AG04450 (cell line): ENCODE results near the gene CDON. TPM values are rescaled to one million over a fixed set of nuclear protein-coding genes. Genes with fewer than 3 reads are reported as not detected.
A peak's percentile ranks its signal among the peaks of the same experiment; 100 is the strongest.

ENCODE experiments used
- CTCF ChIA-PET: fragments of 300-600, 350-600 bp; formaldehyde crosslinking; extraction: SDS; loops from one replicate; lab custom pipeline; 2022; ENCODE audit warnings: antibody characterized with exemption, inconsistent platforms; lab: Charles Lee
- POLR2A ChIA-PET: fragments of 350-600 bp; formaldehyde crosslinking; extraction: SDS; loops from one replicate; lab custom pipeline; 2021; ENCODE audit warnings: antibody characterized with exemption, inconsistent platforms; lab: Yijun Ruan, JAX
- DNase-seq: peaks from one replicate; pipeline ENCODE4 v3.0.0-alpha.2; 2011; ENCODE audit warnings: low read depth, low spot score
- H3K27ac ChIP-seq: one replicate; pipeline ENCODE4 v1.5.1; 2012; ENCODE audit warnings: low read depth, low read length, control low read depth
- H3K27me3 ChIP-seq: one replicate; pipeline ENCODE4 v1.6.0; 2012; ENCODE audit warnings: low read length; ENCODE audit not compliant: control insufficient read depth, insufficient read depth
- H3K4me3 ChIP-seq: 2 replicates; pipeline ENCODE4 v1.5.1; 2011; ENCODE audit warnings: mild to moderate bottlenecking, low read depth, low read length, control low read depth
- H3K9me3 ChIP-seq: 2 replicates; pipeline ENCODE4 v1.5.1; 2012; ENCODE audit warnings: low read length; ENCODE audit not compliant: control insufficient read depth, insufficient read depth
- polyA plus RNA-seq: library from polyadenylated mRNA; depleted of rRNA; stranded (reverse); fragments of >200 nt; gene quantifications from 2 replicates; pipeline ENCODE4 v1.2.3, GENCODE V29; 2011
- TF ChIP-seq, protein P1 (sequence below): IDR thresholded peaks from 2 replicates; pipeline ENCODE4 v1.5.1; 2011; ENCODE audit warnings: low read depth, low read length, control low read depth, inconsistent platforms

The CDON gene
- polyA plus RNA-seq, 1 experiment, result 4.0 TPM

DNA sequence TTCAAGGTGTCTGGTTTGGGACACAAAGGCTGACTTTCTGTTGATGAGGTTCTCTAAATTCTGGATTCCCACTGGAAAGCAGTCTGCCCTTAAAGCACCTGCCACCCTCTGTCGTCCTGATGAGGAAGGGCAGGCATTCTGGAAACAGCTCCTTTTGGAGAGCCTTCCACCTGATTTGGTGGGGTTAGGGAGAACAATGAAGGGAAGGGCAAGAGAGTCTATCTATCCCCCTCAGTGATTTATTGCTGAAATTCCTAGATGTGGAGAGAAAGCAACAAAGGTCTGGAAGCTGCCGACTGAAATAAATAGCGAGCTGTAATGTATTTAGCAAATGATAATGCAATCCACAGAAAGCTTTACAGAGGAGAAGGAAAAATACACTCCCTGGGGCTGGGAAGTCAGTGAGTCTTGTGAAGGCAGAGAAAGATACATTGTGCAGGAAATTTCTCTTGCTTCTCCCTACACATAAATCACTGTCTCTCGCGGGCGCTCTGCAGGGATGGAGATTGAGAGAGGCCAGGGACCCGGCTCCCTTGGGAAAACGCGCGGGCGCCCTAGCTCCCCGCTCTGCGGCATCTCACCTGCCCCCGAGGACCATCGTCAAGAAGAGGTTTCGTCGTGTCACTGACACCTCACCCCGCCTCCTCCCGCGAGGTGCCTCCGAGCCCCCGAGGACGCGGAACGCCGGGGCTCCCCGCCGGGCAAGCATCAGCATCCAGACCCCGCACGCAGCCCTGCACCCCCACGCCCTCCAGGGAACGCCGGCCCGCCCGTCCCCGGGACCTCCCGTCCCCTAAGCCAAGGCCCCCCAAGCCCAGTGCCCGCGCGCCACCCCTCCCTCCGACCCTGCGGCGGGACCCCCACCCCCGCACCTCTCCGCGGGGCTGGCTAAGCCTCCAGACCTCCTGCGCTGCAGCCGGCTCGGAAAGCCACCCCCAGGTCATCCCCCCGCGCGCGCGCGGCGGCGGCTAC lies 673 bp downstream of the CDON start:
- TF ChIP-seq, protein P1, sequence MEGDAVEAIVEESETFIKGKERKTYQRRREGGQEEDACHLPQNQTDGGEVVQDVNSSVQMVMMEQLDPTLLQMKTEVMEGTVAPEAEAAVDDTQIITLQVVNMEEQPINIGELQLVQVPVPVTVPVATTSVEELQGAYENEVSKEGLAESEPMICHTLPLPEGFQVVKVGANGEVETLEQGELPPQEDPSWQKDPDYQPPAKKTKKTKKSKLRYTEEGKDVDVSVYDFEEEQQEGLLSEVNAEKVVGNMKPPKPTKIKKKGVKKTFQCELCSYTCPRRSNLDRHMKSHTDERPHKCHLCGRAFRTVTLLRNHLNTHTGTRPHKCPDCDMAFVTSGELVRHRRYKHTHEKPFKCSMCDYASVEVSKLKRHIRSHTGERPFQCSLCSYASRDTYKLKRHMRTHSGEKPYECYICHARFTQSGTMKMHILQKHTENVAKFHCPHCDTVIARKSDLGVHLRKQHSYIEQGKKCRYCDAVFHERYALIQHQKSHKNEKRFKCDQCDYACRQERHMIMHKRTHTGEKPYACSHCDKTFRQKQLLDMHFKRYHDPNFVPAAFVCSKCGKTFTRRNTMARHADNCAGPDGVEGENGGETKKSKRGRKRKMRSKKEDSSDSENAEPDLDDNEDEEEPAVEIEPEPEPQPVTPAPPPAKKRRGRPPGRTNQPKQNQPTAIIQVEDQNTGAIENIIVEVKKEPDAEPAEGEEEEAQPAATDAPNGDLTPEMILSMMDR, result peak; percentile 44
- CTCF ChIA-PET, result interaction anchor here (1.7 kb wide), 1 partner anchor 159 kb away, joined by 6 read pairs; the partner anchor contains the start of gene PUS3
- H3K9me3 ChIP-seq, result no peaks in the 10 kb centered on the region; the same call in 1 of the 2 replicates
- H3K27ac ChIP-seq, result no peak overlapping the region
- no peak for DNase-seq
- POLR2A ChIA-PET, result no interaction called here
- peaks cover 29% of the 10 kb centered on the region for H3K27me3 ChIP-seq
- peak overlapping the region; percentile 76 for H3K4me3 ChIP-seq

DNA sequence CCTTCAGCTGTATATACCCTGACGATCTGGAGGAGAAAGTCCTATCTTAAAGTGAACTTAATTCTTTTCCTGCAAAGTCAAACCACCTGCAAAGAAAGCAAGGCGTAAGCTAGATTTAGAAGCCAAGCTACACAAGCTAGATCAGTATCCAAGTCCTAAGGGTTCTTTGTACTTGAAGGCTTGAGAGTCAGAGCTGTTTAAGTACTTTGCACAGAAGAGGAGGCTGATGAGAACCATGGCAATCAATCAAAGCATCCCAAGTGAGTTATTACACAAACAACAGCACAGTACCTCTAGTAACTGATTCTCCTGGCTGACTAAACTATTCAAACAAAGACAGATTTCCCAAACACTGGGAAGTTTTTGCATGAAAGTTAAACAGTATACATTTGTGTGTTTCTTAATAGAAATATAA lies 1.9 kb downstream of the CDON start:
- TF ChIP-seq, protein P1, result no peak
- CTCF ChIA-PET, result no interaction called here
- Histone ChIP-seq H3K9me3 (no peaks in the 10 kb centered on the region; the same call in 1 of the 2 replicates), H3K27me3 (peaks cover 37% of the 10 kb centered on the region), H3K4me3 (no peak overlapping the region), H3K27ac (no peak overlapping the region)
- POLR2A ChIA-PET, result no interaction called here
- no peak for DNase-seq

DNA sequence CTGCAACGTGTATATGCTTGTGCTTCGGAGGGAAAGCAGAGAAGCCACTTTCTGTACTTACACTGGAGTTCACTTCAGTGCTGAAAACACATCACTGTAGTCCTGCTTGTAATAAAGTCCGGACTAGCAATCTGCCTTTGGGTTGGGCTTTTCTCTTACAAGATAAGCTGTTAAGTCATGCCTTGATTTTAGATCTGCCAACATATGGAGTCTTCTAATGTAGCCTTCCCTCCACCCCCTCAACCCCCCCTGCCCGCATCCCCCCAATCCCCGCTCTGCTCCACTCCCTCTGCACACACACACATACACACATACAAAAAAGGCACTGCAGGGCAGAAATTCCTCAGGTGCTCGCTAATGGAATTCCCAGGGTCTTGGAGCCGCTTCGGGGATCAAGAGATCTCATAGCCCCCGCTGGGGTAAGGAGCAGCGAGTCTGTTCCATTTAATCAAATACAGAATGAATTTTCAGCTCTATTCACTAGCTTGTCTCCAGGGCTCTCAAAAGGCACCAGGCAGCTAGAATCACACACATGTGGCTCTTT lies 3.4 kb downstream of the CDON start:
- ChIA-PET CTCF (interaction anchor here (0.7 to 1.1 kb wide), 2 partner anchors 134 to 1964 kb away, joined by 4 to 6 read pairs; no protein-coding TSS in a partner anchor), POLR2A (no interaction called here)
- H3K27ac ChIP-seq, result no peak overlapping the region
- peaks cover 33% of the 10 kb centered on the region for H3K27me3 ChIP-seq
- TF ChIP-seq, protein P1, result no peak
- DNase-seq, result no peak
- no peak overlapping the region for H3K4me3 ChIP-seq
- no peaks in the 10 kb centered on the region; the same call in 1 of the 2 replicates for H3K9me3 ChIP-seq

DNA sequence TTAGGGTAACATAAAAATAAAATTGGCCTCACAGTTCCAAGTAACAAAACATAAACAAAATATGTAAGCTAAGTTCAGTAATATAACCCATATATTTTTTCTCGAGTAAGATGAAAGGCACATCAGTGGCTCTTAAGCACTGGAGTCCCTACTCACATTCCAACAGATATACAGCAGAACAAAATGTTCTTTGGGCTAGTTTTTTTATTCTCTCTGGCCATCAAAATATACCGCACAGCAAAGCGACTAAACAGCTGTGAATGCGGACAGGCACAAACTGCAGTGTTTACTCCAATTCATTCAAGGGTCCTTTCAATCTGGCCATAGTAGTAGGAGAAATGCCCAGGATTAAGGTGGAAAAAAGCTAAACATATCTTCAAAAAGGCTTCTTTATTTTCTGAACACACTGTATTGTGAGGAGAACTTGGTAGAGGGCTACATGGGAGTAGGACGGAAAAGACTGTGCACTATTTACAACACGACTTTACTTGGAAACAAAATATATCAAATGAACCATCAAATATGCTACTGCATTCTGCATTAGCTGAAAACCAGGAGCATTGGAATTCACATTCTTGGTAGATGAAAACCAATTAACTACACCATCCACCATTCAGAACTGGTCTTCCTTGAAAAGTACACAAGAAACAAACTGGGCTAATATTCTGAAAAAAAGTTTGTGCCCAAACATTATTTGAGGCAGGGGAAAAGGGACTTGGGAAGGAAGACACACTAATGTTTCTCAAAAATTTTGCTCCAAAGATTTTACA lies 4.4 kb downstream of the CDON start:
- no peak overlapping the region for H3K4me3 ChIP-seq
- no peak overlapping the region for H3K27ac ChIP-seq
- ChIA-PET POLR2A (interaction anchor here (0.6 kb wide), 1 partner anchor 157 kb away, joined by 5 read pairs; no protein-coding TSS in a partner anchor), CTCF (interaction anchor here (0.6 kb wide), 1 partner anchor 74 kb away, joined by 3 read pairs; no protein-coding TSS in a partner anchor)
- peaks cover 33% of the 10 kb centered on the region for H3K27me3 ChIP-seq
- no peaks in the 10 kb centered on the region; the same call in 1 of the 2 replicates for H3K9me3 ChIP-seq
- DNase-seq, result no peak
- TF ChIP-seq, protein P1, result no peak
